Spinal cord (tissue), 10 donors: Measurements from ENCODE around the gene NEK2. TPM values are rescaled to one million over a fixed set of nuclear protein-coding genes. Genes with fewer than 3 reads are reported as not detected.
"Not testable (repeated sequence)": the region's sequence is repeated elsewhere in the genome, so short reads cannot be mapped to it uniquely, and the experiment has no call there.

ENCODE experiments used
- DNase-seq, 6 donors: peaks; one replicate each; pipeline versions ENCODE4 v3.0.0 to v3.0.0-alpha.2; 2013 to 2015; ENCODE audit warnings: low spot score in 6 of 6, low read depth in 4 of 6
- H3K27ac ChIP-seq: one replicate; pipeline ENCODE4 v1.5.1; 2013; ENCODE audit warnings: low read depth, low read length, control low read depth
- H3K27me3 ChIP-seq: one replicate; pipeline ENCODE4 v1.6.1; 2013; ENCODE audit warnings: low read length; ENCODE audit not compliant: control insufficient read depth, insufficient read depth
- H3K36me3 ChIP-seq: one replicate; pipeline ENCODE4 v1.6.1; 2013; ENCODE audit warnings: low read length; ENCODE audit not compliant: control insufficient read depth, insufficient read depth
- H3K4me1 ChIP-seq: one replicate; pipeline ENCODE4 v1.6.1; 2013; ENCODE audit warnings: low read length; ENCODE audit not compliant: control insufficient read depth, insufficient read depth
- H3K4me3 ChIP-seq: one replicate; pipeline ENCODE4 v1.5.1; 2013; ENCODE audit warnings: low read depth, low read length, control low read depth
- H3K9me3 ChIP-seq: one replicate; pipeline ENCODE4 v1.6.1; 2013; ENCODE audit warnings: low read length; ENCODE audit not compliant: control insufficient read depth, insufficient read depth
- WGBS: methylation state at CpG from one replicate; pipeline ENCODE4 v1.1.5; 2013; ENCODE audit warnings: missing lambda C conversion rate; ENCODE audit not compliant: insufficient coverage; 5-methylcytosine and 5-hydroxymethylcytosine counted together
- long read RNA-seq, 4 donors: transcript quantifications; one replicate each; lab custom pipeline, GENCODE V29; 2026
- polyA plus RNA-seq, 2 donors: library from polyadenylated mRNA; unstranded; fragments of 120-200 nt; gene quantifications; one replicate each; pipeline ENCODE4 v1.2.1, GENCODE V29; 2013; ENCODE audit not compliant: insufficient read length in 2 of 2
- total RNA-seq, 2 donors: library from RNA; depleted of rRNA in 1 of 2; stranded (reverse); fragments of 120-200 nt in 1 of 2; fragments of >200 nt in 1 of 2; gene quantifications; one replicate each; pipeline versions ENCODE4 v1.2.3 to v1.2.4, GENCODE V29; 2013 to 2014
- donor health status: healthy.

Gene NEK2
- total RNA-seq (10 to 100 TPM in 1 of 2 donors, 1 to 10 TPM in 1; 6.9 to 10.2 TPM), polyA plus RNA-seq (1 to 10 TPM; 6.9 to 9.5 TPM)
- long read RNA-seq, donor 1, partial matches to known transcripts, result 0 of 2 reads
- long read RNA-seq, donor 1, other reads (novel, unspliced or antisense), result 0 of 2 reads
- long read RNA-seq, donor 2, partial matches to known transcripts, result 0 of 1 reads
- long read RNA-seq, donor 2, other reads (novel, unspliced or antisense), result 0 of 1 reads
- long read RNA-seq, donor 3, result 0 reads
- long read RNA-seq, donor 4, result 0 reads

DNA sequence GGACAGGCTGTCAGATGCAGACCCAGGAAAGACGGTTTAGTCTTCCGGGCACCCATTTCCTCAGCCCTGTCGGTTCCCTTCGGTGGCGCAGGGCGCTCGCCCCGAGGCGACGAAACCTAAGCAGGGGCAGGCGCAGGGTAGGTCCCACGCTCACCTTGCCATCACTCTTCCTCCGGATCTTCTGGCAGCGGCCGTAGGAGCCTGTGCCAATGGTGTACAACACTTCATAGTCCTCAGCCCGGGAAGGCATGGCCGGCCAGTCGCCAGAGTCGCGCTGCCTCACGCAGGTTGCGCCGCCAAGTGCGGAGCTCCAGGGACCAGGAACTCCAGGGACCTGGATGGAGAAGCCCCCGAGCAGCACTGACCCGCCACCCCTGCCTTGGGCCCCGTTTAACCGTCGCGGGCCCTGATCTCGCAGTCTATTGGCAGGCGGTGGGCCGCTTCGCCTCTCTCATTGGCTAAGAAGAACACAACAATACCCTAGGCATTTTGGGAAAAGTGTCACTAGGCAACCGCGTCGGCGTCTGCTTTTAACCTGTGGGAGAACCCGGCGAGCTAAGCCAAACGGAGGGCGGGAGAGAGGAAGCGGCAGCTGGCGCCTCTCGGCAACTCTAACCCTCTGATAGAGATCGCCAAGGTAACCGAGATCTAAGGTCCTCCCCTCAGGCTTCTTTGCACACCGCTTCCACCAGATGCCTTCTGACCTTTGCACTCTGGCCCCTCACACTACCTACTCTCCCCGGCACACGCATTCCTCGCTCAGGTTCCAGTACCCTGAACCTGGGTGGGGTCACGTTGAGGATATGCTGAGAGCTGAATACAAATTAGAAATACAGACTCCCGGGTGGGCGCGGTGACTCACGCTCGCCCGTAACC, at the start of gene NEK2:
Gene NEK2, minus strand, starts transcription at position 392 of the 876 bp plus-strand sequence. Its CDS starts 142 bp downstream, at position 250.
- DNase-seq, result peak; percentile 82 to 98 (median 90)
- Histone ChIP-seq H3K4me3 (peak within 1 kb of the TSS; percentile 75), H3K4me1 (peaks cover 16% of the 10 kb centered on the region), H3K27me3 (no peaks in the 10 kb centered on the region), H3K36me3 (no peaks in the 10 kb centered on the region), H3K9me3 (no peaks in the 10 kb centered on the region), H3K27ac (no peak within 1 kb of the TSS)
- WGBS, result under 1% methylated on average over 56 of the region's 58 CpGs

DNA sequence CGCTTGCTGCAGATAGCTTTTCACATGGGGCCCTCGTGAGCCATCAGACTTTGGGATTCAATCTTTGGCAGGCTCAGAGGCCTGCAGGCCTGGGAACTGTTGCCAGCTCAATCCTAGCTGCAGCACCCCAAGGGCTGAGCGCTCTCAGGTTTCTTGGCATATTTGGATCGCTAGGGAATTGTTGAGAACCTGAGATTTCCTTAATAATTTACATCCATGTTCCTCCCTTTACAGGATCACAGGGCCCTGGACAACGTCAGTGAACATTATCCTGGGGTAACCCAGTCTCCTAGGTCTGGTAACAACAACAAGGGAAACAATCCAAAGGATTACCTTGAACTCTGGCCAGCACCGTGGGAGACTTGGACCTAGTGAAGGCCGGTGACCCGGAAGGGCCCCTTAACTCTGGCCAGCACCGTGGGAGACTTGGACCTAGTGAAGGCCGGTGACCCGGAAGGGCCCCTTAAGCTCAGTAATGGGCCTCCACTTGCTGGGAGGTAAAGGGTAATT, 49.3 kb upstream of the NEK2 start:
- WGBS, result 46% methylated on average over 11 of the region's 11 CpGs
- peak in 2 of 6 donors; percentile 49 to 57 for DNase-seq
- no peak overlapping the region for H3K27ac ChIP-seq

DNA sequence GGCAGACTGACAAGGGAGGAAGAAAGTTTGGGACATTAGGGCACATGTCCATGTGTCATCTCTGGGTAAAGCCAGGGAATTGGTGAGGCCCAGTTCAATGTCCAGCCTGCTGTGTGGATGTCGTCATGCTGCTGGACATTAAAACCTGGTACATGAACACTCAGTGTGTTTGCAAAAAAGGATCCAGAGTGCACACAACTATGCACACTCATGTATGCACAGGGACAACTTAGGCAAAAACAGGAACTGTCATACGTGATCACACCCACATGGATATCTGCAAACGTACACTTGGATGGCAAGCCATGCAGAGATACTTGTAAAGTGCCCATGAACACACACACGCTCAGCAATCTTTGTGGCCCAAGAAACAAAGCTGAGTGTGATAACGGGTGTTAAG, 47.9 kb upstream of the NEK2 start:
- Histone ChIP-seq H3K36me3 (no peaks in the 10 kb centered on the region), H3K9me3 (no peaks in the 10 kb centered on the region), H3K4me1 (peaks cover 11% of the 10 kb centered on the region), H3K27me3 (no peaks in the 10 kb centered on the region), H3K4me3 (no peak overlapping the region), H3K27ac (no peak overlapping the region)
- DNase-seq, result no peak
- WGBS, result 84% methylated on average over 3 of the region's 5 CpGs

More for the DNA sequence above, 49.3 kb upstream of the NEK2 start:
- H3K4me3 ChIP-seq, result no peak overlapping the region
- peaks cover 11% of the 10 kb centered on the region for H3K4me1 ChIP-seq
- no peaks in the 10 kb centered on the region for H3K36me3 ChIP-seq
- H3K9me3 ChIP-seq, result no peaks in the 10 kb centered on the region
- no peaks in the 10 kb centered on the region for H3K27me3 ChIP-seq

DNA sequence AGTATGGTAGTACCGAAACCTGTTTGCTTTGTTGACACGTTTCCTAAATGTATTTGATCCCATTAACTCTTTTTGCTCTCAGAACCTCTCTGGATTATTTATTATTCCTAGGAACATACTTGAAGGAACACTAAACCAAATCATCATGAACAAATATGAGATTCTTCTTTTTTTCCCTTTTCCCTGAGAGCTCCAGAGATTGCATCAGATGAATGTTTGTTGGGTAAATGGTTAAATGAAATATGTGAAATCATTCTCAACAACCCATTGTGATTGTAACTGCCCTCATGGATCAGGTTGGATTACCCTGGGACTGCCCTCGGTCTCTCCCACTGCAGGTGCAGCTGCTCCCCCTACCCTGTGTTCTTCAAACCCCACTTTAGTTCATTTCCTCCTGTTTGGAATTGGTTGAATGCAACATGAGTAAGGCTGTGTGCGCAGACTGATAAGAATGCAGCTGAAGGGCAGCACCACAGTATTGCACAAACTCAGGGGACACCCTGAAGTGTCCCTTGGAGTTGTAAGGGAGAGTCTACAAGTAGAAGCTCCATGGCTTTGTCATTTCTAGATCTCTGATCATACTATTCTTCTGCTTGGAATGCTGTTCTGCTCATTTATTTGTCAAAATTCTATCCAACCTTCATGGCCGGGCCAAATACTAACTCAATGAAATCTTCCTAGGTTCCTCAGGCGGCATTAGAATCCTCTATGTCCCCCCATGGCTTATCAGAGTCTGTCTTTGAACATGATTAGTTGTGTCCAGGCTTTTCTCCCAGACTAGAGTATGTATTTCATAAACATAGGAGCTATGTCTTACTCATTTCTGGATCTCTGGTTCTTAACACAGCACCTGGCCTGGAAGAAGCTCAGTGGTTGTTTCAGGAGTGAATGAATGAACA, 47.1 kb upstream of the NEK2 start:
- no CpG with 5 or more reads among the region's 6 CpGs for WGBS
- no peak overlapping the region for H3K4me3 ChIP-seq
- H3K4me1 ChIP-seq, result peaks cover 11% of the 10 kb centered on the region
- no peak overlapping the region for H3K27ac ChIP-seq
- no peaks in the 10 kb centered on the region for H3K36me3 ChIP-seq
- no peak for DNase-seq
- no peaks in the 10 kb centered on the region for H3K27me3 ChIP-seq
- no peaks in the 10 kb centered on the region for H3K9me3 ChIP-seq

DNA sequence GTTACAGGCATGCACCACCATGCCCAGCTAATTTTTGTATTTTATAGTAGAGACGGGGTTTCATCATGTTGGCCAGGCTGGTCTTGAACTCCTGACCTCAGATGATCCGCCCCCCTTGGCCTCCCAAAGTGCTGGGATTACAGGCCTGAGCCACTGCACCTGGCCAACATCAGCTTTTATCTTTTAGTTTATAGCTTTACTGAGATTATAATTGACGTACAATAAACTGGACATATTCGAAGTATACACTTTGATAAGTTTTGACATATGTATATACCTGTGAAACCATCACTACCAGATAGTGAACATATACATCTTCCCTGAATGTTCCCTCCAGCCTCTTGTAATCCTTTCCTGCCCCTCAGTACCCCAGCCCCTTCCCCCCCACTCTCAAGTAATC, 41.1 kb upstream of the NEK2 start:
- no CpG with 5 or more reads among the region's 4 CpGs for whole genome bisulfite sequencing
- not testable (repeated sequence) for H3K9me3 ChIP-seq, H3K27ac ChIP-seq, H3K27me3 ChIP-seq, DNase-seq, H3K4me1 ChIP-seq, H3K36me3 ChIP-seq, H3K4me3 ChIP-seq

DNA sequence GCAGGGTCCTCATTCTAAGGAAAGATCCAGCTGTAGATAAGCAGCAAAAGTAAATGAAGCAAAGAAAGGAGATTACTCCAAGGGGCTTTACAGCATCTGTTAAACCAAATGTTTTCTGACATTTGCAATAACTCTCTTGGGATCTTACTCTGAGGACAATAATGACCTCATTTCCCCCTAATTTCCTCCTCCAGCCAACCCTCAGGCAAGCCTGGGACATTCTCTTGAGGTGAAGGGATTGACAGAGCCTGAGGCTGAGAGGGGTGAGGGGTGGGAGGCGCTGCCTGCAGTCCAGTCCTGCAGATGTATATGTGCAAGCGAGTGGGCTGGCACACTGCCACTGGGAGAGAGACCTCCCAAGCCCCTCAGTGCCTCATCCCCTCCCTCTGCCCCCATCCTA, 40.5 kb upstream of the NEK2 start:
- Histone ChIP-seq H3K27me3 (no peaks in the 10 kb centered on the region), H3K9me3 (no peaks in the 10 kb centered on the region), H3K4me3 (no peak overlapping the region), H3K27ac (no peak overlapping the region), H3K36me3 (no peaks in the 10 kb centered on the region), H3K4me1 (no peaks in the 10 kb centered on the region)
- DNase-seq, result peak in 1 of 6 donors; percentile 83
- WGBS, result no CpG with 5 or more reads among the region's 2 CpGs

DNA sequence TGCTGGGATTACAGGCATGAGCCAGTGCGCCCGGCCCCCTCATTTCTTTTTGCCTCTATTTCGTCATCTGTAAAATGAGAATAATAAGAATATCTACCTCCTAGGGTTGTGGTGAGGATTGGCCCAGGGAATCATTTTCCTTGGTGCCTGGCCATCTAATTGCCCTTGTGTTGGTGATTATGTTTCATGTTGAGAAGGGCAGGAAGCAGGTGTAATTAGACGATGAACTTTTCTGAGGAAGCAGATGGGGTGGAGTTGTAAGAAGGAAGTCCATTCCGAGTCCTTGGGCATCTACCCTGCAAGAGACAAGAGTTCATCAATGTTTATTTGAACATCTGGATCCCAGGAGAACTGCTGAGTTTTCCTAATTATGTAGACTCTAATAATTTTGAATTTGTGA, 38.7 kb upstream of the NEK2 start:
- Histone ChIP-seq H3K27me3 (no peaks in the 10 kb centered on the region), H3K27ac (no peak overlapping the region), H3K9me3 (no peaks in the 10 kb centered on the region), H3K4me1 (no peaks in the 10 kb centered on the region), H3K4me3 (no peak overlapping the region), H3K36me3 (no peaks in the 10 kb centered on the region)
- DNase-seq, result no peak
- WGBS, result 60% methylated on average over 2 of the region's 5 CpGs

DNA sequence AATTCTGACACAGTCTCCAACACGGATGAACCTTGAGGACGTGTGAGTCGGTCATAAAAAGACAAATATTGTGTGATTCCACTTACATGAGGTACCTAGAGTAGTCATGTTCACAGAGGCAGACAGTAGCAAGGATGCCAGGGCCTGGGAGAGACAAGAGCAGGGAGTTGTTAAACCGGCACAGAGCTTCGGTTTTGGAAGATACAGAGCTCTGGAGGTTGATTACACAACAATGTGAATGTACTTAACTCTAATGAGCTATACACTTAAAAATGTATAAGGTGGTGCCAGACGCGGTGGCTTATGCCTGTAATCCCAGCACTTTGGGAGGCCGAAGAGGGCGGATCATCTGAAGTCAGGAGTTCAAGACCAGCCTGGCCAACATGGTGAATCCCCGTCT, 37.8 kb upstream of the NEK2 start:
- H3K36me3 ChIP-seq, result no peaks in the 10 kb centered on the region
- no peaks in the 10 kb centered on the region for H3K27me3 ChIP-seq
- 88% methylated on average over 3 of the region's 10 CpGs for WGBS
- no peaks in the 10 kb centered on the region for H3K4me1 ChIP-seq
- no peaks in the 10 kb centered on the region for H3K9me3 ChIP-seq
- DNase-seq, result no peak
- H3K4me3 ChIP-seq, result no peak overlapping the region
- no peak overlapping the region for H3K27ac ChIP-seq

DNA sequence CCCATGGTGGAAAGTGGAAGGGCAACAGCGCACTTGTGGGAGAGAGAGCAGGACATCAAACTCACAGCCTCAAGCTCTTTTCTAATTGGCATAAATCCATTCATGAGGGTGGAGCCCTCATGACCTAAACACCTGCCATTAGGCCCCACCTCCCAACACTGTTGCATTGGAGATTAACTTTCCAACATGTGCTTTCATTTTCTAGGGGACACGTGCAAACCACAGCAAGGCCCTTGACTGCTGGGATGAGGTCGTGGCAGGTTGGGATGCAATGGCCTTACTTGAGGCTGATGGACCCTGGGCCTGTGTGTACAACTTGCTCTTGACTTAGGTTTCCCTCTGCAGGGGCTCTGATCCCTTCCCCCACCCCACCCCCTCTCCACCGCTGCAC, 35.9 kb upstream of the NEK2 start:
- H3K4me3 ChIP-seq, result no peak overlapping the region
- no peak for DNase-seq
- 83% methylated on average over 1 of the region's 4 CpGs for WGBS

More for the DNA sequence above, 35.9 kb upstream of the NEK2 start:
- Histone ChIP-seq H3K27me3 (no peaks in the 10 kb centered on the region), H3K4me1 (no peaks in the 10 kb centered on the region), H3K27ac (no peak overlapping the region), H3K9me3 (no peaks in the 10 kb centered on the region), H3K36me3 (no peaks in the 10 kb centered on the region)
